Nephron (organoid): Measurements from ENCODE around the gene TOGARAM1.

Experiments
- H3K27ac Mint-ChIP-seq, 3 experiments: 2 replicates each; pipeline ENCODE4 v1.8.0; 2020; ENCODE audit warnings: mixed read lengths in 3 of 3, mild to moderate bottlenecking in 2 of 3, moderate library complexity in 1 of 3
- H3K27me3 Mint-ChIP-seq: 2 replicates; pipeline ENCODE4 v1.8.0; 2021; ENCODE audit warnings: low read depth, mild to moderate bottlenecking, moderate library complexity, mixed read lengths
- H3K36me3 Mint-ChIP-seq: 2 replicates; pipeline ENCODE4 v1.8.0; 2020; ENCODE audit warnings: low read depth, mixed read lengths
- H3K4me1 Mint-ChIP-seq: 2 replicates; pipeline ENCODE4 v1.8.0; 2020; ENCODE audit warnings: mixed read lengths
- H3K4me3 Mint-ChIP-seq, 3 experiments: 2 replicates each; pipeline ENCODE4 v1.8.0; 2020; ENCODE audit warnings: mild to moderate bottlenecking in 3 of 3, mixed read lengths in 3 of 3, moderate library complexity in 2 of 3
- H3K9me3 Mint-ChIP-seq: 2 replicates; pipeline ENCODE4 v1.8.0; 2020; ENCODE audit warnings: mixed read lengths
- CTCF ChIP-seq, 3 experiments: fragments of 200-600 bp; sonication (generic); IDR thresholded peaks; one replicate each; pipeline ENCODE4 v1.5.0; 2021; ENCODE audit warnings: antibody characterized with exemption in 3 of 3; ENCODE audit not compliant: unreplicated experiment in 3 of 3

The TOGARAM1 gene

GRCh38 chr14:44945264-44945663 is 16.7 kb upstream of the TOGARAM1 start:
- Mint-ChIP-seq H3K36me3 (peaks cover 62% of the 10 kb centered on the region), H3K27me3 (no peaks in the 10 kb centered on the region), H3K4me3 (no peak overlapping the region), H3K9me3 (peaks cover 7% of the 10 kb centered on the region), H3K4me1 (no peaks in the 10 kb centered on the region), H3K27ac (no peak overlapping the region)
- TF ChIP-seq CTCF (IDR thresholded peaks at IDR 0.05; ENCODE audit: unreplicated experiment in 3 of 3), result no peak

- Mint-ChIP-seq H3K27ac (no peak overlapping the region), H3K4me1 (no peaks in the 10 kb centered on the region), H3K36me3 (peaks cover 27% of the 10 kb centered on the region), H3K9me3 (peaks cover 3% of the 10 kb centered on the region), H3K4me3 (no peak overlapping the region), H3K27me3 (no peaks in the 10 kb centered on the region)
- TF ChIP-seq CTCF (IDR thresholded peaks at IDR 0.05; ENCODE audit: unreplicated experiment in 3 of 3), result no peak
These were observed 10.9 kb upstream of the TOGARAM1 start for GRCh38 chr14:44951051-44951450.

GRCh38 chr14:44952391-44953110 is 9.4 kb upstream of the TOGARAM1 start:
- no peak for TF ChIP-seq CTCF (IDR thresholded peaks at IDR 0.05; ENCODE audit: unreplicated experiment in 3 of 3)
- Mint-ChIP-seq H3K27me3 (no peaks in the 10 kb centered on the region), H3K27ac (no peak overlapping the region), H3K9me3 (no peaks in the 10 kb centered on the region), H3K36me3 (peaks cover 17% of the 10 kb centered on the region), H3K4me3 (no peak overlapping the region), H3K4me1 (no peaks in the 10 kb centered on the region)

GRCh38 chr14:44954750-44955149 is 7.2 kb upstream of the TOGARAM1 start:
- no peak for TF ChIP-seq CTCF (IDR thresholded peaks at IDR 0.05; ENCODE audit: unreplicated experiment in 3 of 3)
- no peaks in the 10 kb centered on the region for H3K9me3 Mint-ChIP-seq
- no peak overlapping the region for H3K4me3 Mint-ChIP-seq
- no peak overlapping the region for H3K27ac Mint-ChIP-seq
- peaks cover 7% of the 10 kb centered on the region for H3K4me1 Mint-ChIP-seq
- peaks cover 7% of the 10 kb centered on the region for H3K36me3 Mint-ChIP-seq
- no peaks in the 10 kb centered on the region for H3K27me3 Mint-ChIP-seq

GRCh38 chr14:44955528-44955927 is 6.5 kb upstream of the TOGARAM1 start:
- no peak for TF ChIP-seq CTCF (IDR thresholded peaks at IDR 0.05; ENCODE audit: unreplicated experiment in 3 of 3)
- peaks cover 15% of the 10 kb centered on the region for H3K4me1 Mint-ChIP-seq
- peaks cover 7% of the 10 kb centered on the region for H3K36me3 Mint-ChIP-seq

GRCh38 chr14:44956866-44957265 is 5.1 kb upstream of the TOGARAM1 start:
- TF ChIP-seq CTCF (IDR thresholded peaks at IDR 0.05; ENCODE audit: unreplicated experiment in 3 of 3), result no peak
- H3K4me3 Mint-ChIP-seq, result no peak overlapping the region
- H3K4me1 Mint-ChIP-seq, result peaks cover 15% of the 10 kb centered on the region
- H3K36me3 Mint-ChIP-seq, result peaks cover 7% of the 10 kb centered on the region
- no peak overlapping the region for H3K27ac Mint-ChIP-seq
- H3K9me3 Mint-ChIP-seq, result no peaks in the 10 kb centered on the region
- H3K27me3 Mint-ChIP-seq, result no peaks in the 10 kb centered on the region

More at GRCh38 chr14:44955528-44955927, 6.5 kb upstream of the TOGARAM1 start:
- Mint-ChIP-seq H3K9me3 (no peaks in the 10 kb centered on the region), H3K4me3 (no peak overlapping the region), H3K27me3 (no peaks in the 10 kb centered on the region), H3K27ac (no peak overlapping the region)
